Endometrium (tissue), 2 donors: ENCODE measurements around the gene GABBR2.

Experiments
- FAIRE-seq: peaks from 2 replicates; lab custom pipeline; 2012; peaks lifted over from hg19 to GRCh38; lab: Jason Lieb, UNC
- donor health status: control.
- donor health status: control.

Gene GABBR2

GRCh38 chr9:98318041-98318790 lies 390.5 kb downstream of the GABBR2 start:
- no peak for FAIRE-seq

GRCh38 chr9:98317134-98317857 lies 391.4 kb downstream of the GABBR2 start:
- no peak for FAIRE-seq

- no peak for FAIRE-seq
Measured at GRCh38 chr9:98316445-98317133, 392.1 kb downstream of the GABBR2 start.

GRCh38 chr9:98315551-98316060 lies 393.1 kb downstream of the GABBR2 start:
- FAIRE-seq: no peak

GRCh38 chr9:98315067-98315453 lies 393.7 kb downstream of the GABBR2 start:
- no peak for FAIRE-seq

- no peak for FAIRE-seq
Measured at GRCh38 chr9:98314381-98315066, 394.2 kb downstream of the GABBR2 start.

GRCh38 chr9:98312365-98312764 lies 396.4 kb downstream of the GABBR2 start:
- FAIRE-seq: no peak

GRCh38 chr9:98311541-98311940 lies 397.2 kb downstream of the GABBR2 start:
- FAIRE-seq: no peak

GRCh38 chr9:98310752-98311392 lies 397.9 kb downstream of the GABBR2 start:
- FAIRE-seq: no peak

GRCh38 chr9:98306384-98307145 lies 402.2 kb downstream of the GABBR2 start:
- no peak for FAIRE-seq

GRCh38 chr9:98304381-98304780 lies 404.4 kb downstream of the GABBR2 start:
- no peak for FAIRE-seq

GRCh38 chr9:98303633-98304125 lies 405.1 kb downstream of the GABBR2 start:
- FAIRE-seq: no peak

GRCh38 chr9:98302938-98303632 lies 405.6 kb downstream of the GABBR2 start:
- FAIRE-seq: no peak

GRCh38 chr9:98302150-98302549 lies 406.6 kb downstream of the GABBR2 start:
- FAIRE-seq: no peak

GRCh38 chr9:98300611-98301010 lies 408.1 kb downstream of the GABBR2 start:
- no peak for FAIRE-seq

GRCh38 chr9:98298476-98298875 lies 410.3 kb downstream of the GABBR2 start:
- no peak for FAIRE-seq

GRCh38 chr9:98295824-98296223 lies 412.9 kb downstream of the GABBR2 start:
- FAIRE-seq: no peak

- FAIRE-seq: no peak
Measured at GRCh38 chr9:98291820-98292219, 416.9 kb downstream of the GABBR2 start.

GRCh38 chr9:98290411-98290810 lies 418.3 kb downstream of the GABBR2 start:
- no peak for FAIRE-seq

- FAIRE-seq: no peak
Measured at GRCh38 chr9:98289614-98290201, 419.0 kb downstream of the GABBR2 start.
